ENCODE measurements around the gene TRAPPC3L.

GRCh38 chr6:116522896-116523295 lies 22.6 kb downstream of the TRAPPC3L start:
- TF ChIP-seq CTCF (IDR thresholded peaks at IDR 0.05; ENCODE audit: poor library complexity, severe bottlenecking) (no peak), POLR2AphosphoS5 (IDR thresholded peaks at IDR 0.05) (no peak), EZH2 (IDR thresholded peaks at IDR 0.05; ENCODE audit: borderline replicate concordance, insufficient read depth, low read length, poor library complexity, severe bottlenecking) (no peak), RAD21 (conservative IDR thresholded peaks at IDR 0.05) (no peak), TAF1 (IDR thresholded peaks at IDR 0.05; ENCODE audit: low read depth) (no peak)

All from neural cell (in vitro differentiated cells).